RWPE2 (cell line): ENCODE measurements around the gene NDRG3.

Experiments
- ATAC-seq: fragments of 200-7000 bp; cut with Tn5 transposase; 3 replicates; pipeline ENCODE4 v1.9.1; 2021; ENCODE audit warnings: low read depth
- DNase-seq: peaks from one replicate; pipeline ENCODE4 v3.0.0-alpha.2; 2020; ENCODE audit warnings: low spot score
- H3K27ac ChIP-seq: fragments of 450-650 bp; 2 replicates; pipeline ENCODE4 v1.5.1; 2017; ENCODE audit warnings: mild to moderate bottlenecking; ENCODE audit not compliant: poor library complexity, severe bottlenecking
- H3K27me3 ChIP-seq: fragments of 250-450 bp; sonication (Bioruptor Pico); 2 replicates; pipeline ENCODE4 v1.5.1; 2021; ENCODE audit warnings: mild to moderate bottlenecking, moderate library complexity; ENCODE audit not compliant: insufficient read depth, poor library complexity, severe bottlenecking
- H3K36me3 ChIP-seq: fragments of 250-450 bp; sonication (Bioruptor Pico); 2 replicates; pipeline ENCODE4 v1.5.1; 2020; ENCODE audit warnings: low read depth, mild to moderate bottlenecking, moderate library complexity
- H3K4me1 ChIP-seq: fragments of 250-450 bp; sonication (Bioruptor Pico); 2 replicates; pipeline ENCODE4 v1.5.1; 2021; ENCODE audit warnings: mild to moderate bottlenecking, moderate library complexity; ENCODE audit not compliant: insufficient read depth, poor library complexity, severe bottlenecking
- H3K4me3 ChIP-seq: fragments of 250-450 bp; sonication (Bioruptor Pico); 2 replicates; pipeline ENCODE4 v1.5.1; 2021; ENCODE audit warnings: mild to moderate bottlenecking, moderate library complexity; ENCODE audit not compliant: severe bottlenecking
- H3K9me3 ChIP-seq: fragments of 250-450 bp; sonication (Bioruptor Pico); 2 replicates; pipeline ENCODE4 v1.5.1; 2021; ENCODE audit warnings: mild to moderate bottlenecking, moderate library complexity; ENCODE audit not compliant: severe bottlenecking
- TF ChIP-seq, protein P1 (sequence below): fragments of 450-650 bp; IDR thresholded peaks from one replicate; pipeline ENCODE4 v1.5.1; 2017; ENCODE audit warnings: mild to moderate bottlenecking, moderate library complexity; ENCODE audit not compliant: poor library complexity, severe bottlenecking

Gene NDRG3

DNA sequence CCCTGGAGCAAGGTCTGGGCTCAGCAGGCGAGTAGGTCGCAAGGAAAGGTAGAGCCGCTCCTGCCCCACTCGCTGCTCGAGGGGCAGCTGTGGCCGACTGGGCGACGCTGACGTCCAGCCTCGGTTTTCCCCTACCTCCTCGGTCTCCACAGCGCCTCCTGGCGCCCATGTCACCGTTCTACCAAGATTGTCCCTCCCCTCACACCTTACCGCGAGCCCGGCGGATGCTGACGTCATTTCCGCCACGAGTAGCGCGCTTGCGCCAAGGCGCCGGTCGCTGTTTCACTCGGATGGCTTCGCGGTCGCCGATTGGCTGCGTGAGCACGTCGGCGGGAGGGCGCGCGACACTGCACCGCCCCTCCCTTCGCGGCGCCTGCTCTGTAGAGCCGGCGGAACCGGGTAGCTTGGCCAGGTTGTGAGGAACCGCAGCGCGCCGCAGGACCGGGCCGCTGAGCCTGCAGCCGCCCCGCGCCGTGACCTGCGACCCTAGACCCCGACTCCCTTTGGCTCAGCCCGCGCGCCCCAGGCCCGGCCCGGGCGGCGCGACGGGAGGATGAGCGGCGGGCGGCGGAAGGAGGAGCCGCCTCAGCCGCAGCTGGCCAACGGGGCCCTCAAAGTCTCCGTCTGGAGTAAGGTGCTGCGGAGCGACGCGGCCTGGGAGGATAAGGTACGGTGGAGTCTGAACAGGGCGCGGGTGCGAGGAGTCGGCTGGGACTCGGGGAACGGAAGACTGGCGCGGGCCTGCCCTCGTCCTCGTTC is 140.3 kb downstream of the NDRG3 start, which contains the start of gene RAB5IF:
Gene RAB5IF, plus strand, starts transcription at position 381 of the 759 bp plus-strand sequence. Its CDS starts 173 bp downstream, at position 554.
- no peaks in the 10 kb centered on the region for H3K9me3 ChIP-seq
- peaks cover 14% of the 10 kb centered on the region for H3K4me1 ChIP-seq
- H3K27ac ChIP-seq, result peak within 1 kb of the TSS; percentile 51
- TF ChIP-seq, protein P1, sequence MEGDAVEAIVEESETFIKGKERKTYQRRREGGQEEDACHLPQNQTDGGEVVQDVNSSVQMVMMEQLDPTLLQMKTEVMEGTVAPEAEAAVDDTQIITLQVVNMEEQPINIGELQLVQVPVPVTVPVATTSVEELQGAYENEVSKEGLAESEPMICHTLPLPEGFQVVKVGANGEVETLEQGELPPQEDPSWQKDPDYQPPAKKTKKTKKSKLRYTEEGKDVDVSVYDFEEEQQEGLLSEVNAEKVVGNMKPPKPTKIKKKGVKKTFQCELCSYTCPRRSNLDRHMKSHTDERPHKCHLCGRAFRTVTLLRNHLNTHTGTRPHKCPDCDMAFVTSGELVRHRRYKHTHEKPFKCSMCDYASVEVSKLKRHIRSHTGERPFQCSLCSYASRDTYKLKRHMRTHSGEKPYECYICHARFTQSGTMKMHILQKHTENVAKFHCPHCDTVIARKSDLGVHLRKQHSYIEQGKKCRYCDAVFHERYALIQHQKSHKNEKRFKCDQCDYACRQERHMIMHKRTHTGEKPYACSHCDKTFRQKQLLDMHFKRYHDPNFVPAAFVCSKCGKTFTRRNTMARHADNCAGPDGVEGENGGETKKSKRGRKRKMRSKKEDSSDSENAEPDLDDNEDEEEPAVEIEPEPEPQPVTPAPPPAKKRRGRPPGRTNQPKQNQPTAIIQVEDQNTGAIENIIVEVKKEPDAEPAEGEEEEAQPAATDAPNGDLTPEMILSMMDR, result peak; percentile 100
- peak; percentile 94 for ATAC-seq
- DNase-seq, result peak; percentile 100
- peaks cover 34% of the 10 kb centered on the region for H3K36me3 ChIP-seq
- peak within 1 kb of the TSS; percentile 69 for H3K4me3 ChIP-seq
- no peaks in the 10 kb centered on the region for H3K27me3 ChIP-seq

DNA sequence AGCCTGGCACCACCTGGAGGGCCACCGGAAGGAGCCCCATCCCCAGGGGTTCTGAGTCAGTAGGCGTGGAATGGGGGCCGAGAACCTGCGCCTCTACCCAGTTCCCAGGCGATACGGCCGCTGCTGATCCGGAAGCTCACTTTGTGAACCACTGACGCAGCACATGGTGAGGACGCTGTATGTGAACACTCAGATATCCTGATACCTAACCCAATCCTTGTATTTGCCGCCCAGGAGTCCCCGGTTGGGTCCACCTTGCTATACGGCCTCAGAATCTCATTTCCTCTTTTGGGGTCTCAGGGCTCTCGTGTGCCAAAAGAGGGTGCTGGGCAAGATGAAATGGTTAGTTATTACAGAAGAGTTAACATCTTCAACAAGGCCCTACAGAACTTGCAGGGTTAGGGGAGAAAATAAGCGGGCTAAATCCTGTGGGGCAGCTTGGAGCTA is 140.9 kb downstream of the NDRG3 start:
- peaks cover 14% of the 10 kb centered on the region for H3K4me1 ChIP-seq
- H3K27me3 ChIP-seq, result no peaks in the 10 kb centered on the region
- peak overlapping the region; percentile 69 for H3K4me3 ChIP-seq
- H3K36me3 ChIP-seq, result peaks cover 28% of the 10 kb centered on the region
- peak overlapping the region; percentile 51 for H3K27ac ChIP-seq
- TF ChIP-seq, protein P1, result no peak
- H3K9me3 ChIP-seq, result no peaks in the 10 kb centered on the region
- DNase-seq (peak; percentile 87), ATAC-seq (peak; percentile 17)
